Measurements from ENCODE around the gene TTC4. TPM values are rescaled to one million over a fixed set of nuclear protein-coding genes. Genes with fewer than 3 reads are reported as not detected.

TTC4 gene
- total RNA-seq, 1 donor from 2014 or later: 18.8 TPM

GRCh38 chr1:54706419-54706818 lies 9.2 kb upstream of the TTC4 start:
- H3K4me1 Mint-ChIP-seq (ENCODE audit: low read depth, unreplicated experiment): no peaks in the 10 kb centered on the region
- no peak overlapping the region for H3K27ac Mint-ChIP-seq (ENCODE audit: unreplicated experiment)
- Histone ChIP-seq H3K79me2 (ENCODE audit: insufficient read depth, low read length) (no peaks in the 10 kb centered on the region), H3K9me3 (ENCODE audit: insufficient read depth, low read depth, low read length) (no peaks in the 10 kb centered on the region), H3K4me2 (ENCODE audit: low read length) (no peak overlapping the region), H4K20me1 (ENCODE audit: insufficient read depth, low read length) (no peaks in the 10 kb centered on the region), H3K27ac (ENCODE audit: low read depth, low read length) (no peak overlapping the region), H3K27me3 (ENCODE audit: insufficient read depth, low read length) (peaks cover 7% of the 10 kb centered on the region), H3K4me3 (ENCODE audit: insufficient read depth, low read depth, low read length) (no peak overlapping the region), H3K36me3 (ENCODE audit: insufficient read depth, low read length) (no peaks in the 10 kb centered on the region), H3K4me1 (ENCODE audit: insufficient read depth, low read length) (no peaks in the 10 kb centered on the region), H2AFZ (ENCODE audit: low read depth, low read length) (no peak overlapping the region), H3K9ac (ENCODE audit: low read length) (no peak overlapping the region)
- H3K4me3 Mint-ChIP-seq (ENCODE audit: unreplicated experiment): no peak overlapping the region
- peaks cover 77% of the 10 kb centered on the region for H3K27me3 Mint-ChIP-seq (ENCODE audit: low read depth, unreplicated experiment)
- DNase-seq (ENCODE audit: low read depth): no peak
- peaks cover 2% of the 10 kb centered on the region for H3K9me3 Mint-ChIP-seq (ENCODE audit: unreplicated experiment)
- TF ChIP-seq CTCF (IDR thresholded peaks at IDR 0.05; ENCODE audit: insufficient read depth, low read depth, low read length) (no peak), EZH2 (IDR thresholded peaks at IDR 0.05; ENCODE audit: insufficient read depth, low read length) (no peak)
- peaks cover 3% of the 10 kb centered on the region for H3K36me3 Mint-ChIP-seq (ENCODE audit: low read depth, unreplicated experiment)
- no peak for FAIRE-seq

- Mint-ChIP-seq H3K4me3 (ENCODE audit: unreplicated experiment) (no peak overlapping the region), H3K27ac (ENCODE audit: unreplicated experiment) (no peak overlapping the region), H3K27me3 (ENCODE audit: low read depth, unreplicated experiment) (peaks cover 75% of the 10 kb centered on the region), H3K36me3 (ENCODE audit: low read depth, unreplicated experiment) (peaks cover 2% of the 10 kb centered on the region), H3K9me3 (ENCODE audit: unreplicated experiment) (peaks cover 2% of the 10 kb centered on the region), H3K4me1 (ENCODE audit: low read depth, unreplicated experiment) (no peaks in the 10 kb centered on the region)
- Histone ChIP-seq H3K9me3 (ENCODE audit: insufficient read depth, low read depth, low read length) (no peaks in the 10 kb centered on the region), H3K4me3 (ENCODE audit: insufficient read depth, low read depth, low read length) (no peak overlapping the region), H3K9ac (ENCODE audit: low read length) (no peak overlapping the region), H3K36me3 (ENCODE audit: insufficient read depth, low read length) (no peaks in the 10 kb centered on the region), H4K20me1 (ENCODE audit: insufficient read depth, low read length) (no peaks in the 10 kb centered on the region), H3K27me3 (ENCODE audit: insufficient read depth, low read length) (peaks cover 7% of the 10 kb centered on the region), H3K79me2 (ENCODE audit: insufficient read depth, low read length) (no peaks in the 10 kb centered on the region), H3K27ac (ENCODE audit: low read depth, low read length) (no peak overlapping the region), H2AFZ (ENCODE audit: low read depth, low read length) (no peak overlapping the region), H3K4me1 (ENCODE audit: insufficient read depth, low read length) (no peaks in the 10 kb centered on the region), H3K4me2 (ENCODE audit: low read length) (no peak overlapping the region)
- FAIRE-seq: no peak
- no peak for DNase-seq (ENCODE audit: low read depth)
- no peak for TF ChIP-seq EZH2 (IDR thresholded peaks at IDR 0.05; ENCODE audit: insufficient read depth, low read length)
- TF ChIP-seq CTCF (IDR thresholded peaks at IDR 0.05; ENCODE audit: insufficient read depth, low read depth, low read length): no peak
These were observed 7.3 kb upstream of the TTC4 start for GRCh38 chr1:54708385-54708784.

- no peaks in the 10 kb centered on the region for H3K36me3 Mint-ChIP-seq (ENCODE audit: low read depth, unreplicated experiment)
- H3K27ac ChIP-seq (ENCODE audit: low read depth, low read length): no peak overlapping the region
- no peak overlapping the region for H3K4me2 ChIP-seq (ENCODE audit: low read length)
- TF ChIP-seq EZH2 (IDR thresholded peaks at IDR 0.05; ENCODE audit: insufficient read depth, low read length) (no peak), CTCF (IDR thresholded peaks at IDR 0.05; ENCODE audit: insufficient read depth, low read depth, low read length) (no peak)
- peaks cover 5% of the 10 kb centered on the region for H3K27me3 ChIP-seq (ENCODE audit: insufficient read depth, low read length)
- DNase-seq (ENCODE audit: low read depth) (no peak), FAIRE-seq (no peak)
- H3K4me3 ChIP-seq (ENCODE audit: insufficient read depth, low read depth, low read length): no peak overlapping the region
- no peaks in the 10 kb centered on the region for H3K9me3 Mint-ChIP-seq (ENCODE audit: unreplicated experiment)
- no peaks in the 10 kb centered on the region for H4K20me1 ChIP-seq (ENCODE audit: insufficient read depth, low read length)
- no peak overlapping the region for H2AFZ ChIP-seq (ENCODE audit: low read depth, low read length)
- no peaks in the 10 kb centered on the region for H3K4me1 ChIP-seq (ENCODE audit: insufficient read depth, low read length)
- H3K27ac Mint-ChIP-seq (ENCODE audit: unreplicated experiment): no peak overlapping the region
- H3K36me3 ChIP-seq (ENCODE audit: insufficient read depth, low read length): no peaks in the 10 kb centered on the region
- peaks cover 72% of the 10 kb centered on the region for H3K27me3 Mint-ChIP-seq (ENCODE audit: low read depth, unreplicated experiment)
- no peak overlapping the region for H3K9ac ChIP-seq (ENCODE audit: low read length)
- H3K4me1 Mint-ChIP-seq (ENCODE audit: low read depth, unreplicated experiment): no peaks in the 10 kb centered on the region
- H3K9me3 ChIP-seq (ENCODE audit: insufficient read depth, low read depth, low read length): no peaks in the 10 kb centered on the region
- no peak overlapping the region for H3K4me3 Mint-ChIP-seq (ENCODE audit: unreplicated experiment)
- no peaks in the 10 kb centered on the region for H3K79me2 ChIP-seq (ENCODE audit: insufficient read depth, low read length)
These were observed 5.9 kb upstream of the TTC4 start for GRCh38 chr1:54709547-54710292.
